NCI-H1417 (cell line): Measurements from ENCODE around the gene ARHGEF16.

Source experiments
- DNase-seq, 3 experiments: peaks; one replicate each; lab custom pipeline; 2025; lab: John Stamatoyannopoulos, UW

The ARHGEF16 gene

DNA sequence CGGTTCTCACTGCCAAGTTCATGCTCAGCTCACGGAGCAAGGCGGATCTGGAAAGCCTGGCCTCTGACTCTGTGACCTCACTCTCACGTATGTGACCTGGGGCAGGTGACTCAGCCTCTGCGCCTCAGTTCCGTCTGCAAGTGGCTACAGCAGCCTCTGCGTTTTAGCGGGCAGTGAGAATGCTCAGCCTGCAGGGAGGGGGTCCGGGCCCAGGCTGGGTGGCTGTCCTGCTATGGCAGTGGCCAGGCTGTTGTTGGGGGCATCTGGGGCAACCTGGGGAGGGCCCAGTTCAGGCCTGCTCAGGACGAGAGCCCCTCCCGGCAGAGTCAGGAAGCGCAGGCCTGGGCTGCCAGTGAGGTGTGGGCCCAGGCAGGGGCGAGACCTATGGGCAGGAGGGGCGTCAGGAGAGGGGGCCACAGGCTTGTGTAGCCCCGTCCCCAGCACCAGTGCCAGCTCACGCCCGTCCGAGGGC, 27.9 kb downstream of the ARHGEF16 start:
- DNase-seq = no peak

GRCh38 chr1:3483380-3483779, 28.9 kb downstream of the ARHGEF16 start:
- DNase-seq = no peak

GRCh38 chr1:3483801-3484444, 29.5 kb downstream of the ARHGEF16 start:
- peak in 2 of 3 experiments; percentile 2 to 3 for DNase-seq

DNA sequence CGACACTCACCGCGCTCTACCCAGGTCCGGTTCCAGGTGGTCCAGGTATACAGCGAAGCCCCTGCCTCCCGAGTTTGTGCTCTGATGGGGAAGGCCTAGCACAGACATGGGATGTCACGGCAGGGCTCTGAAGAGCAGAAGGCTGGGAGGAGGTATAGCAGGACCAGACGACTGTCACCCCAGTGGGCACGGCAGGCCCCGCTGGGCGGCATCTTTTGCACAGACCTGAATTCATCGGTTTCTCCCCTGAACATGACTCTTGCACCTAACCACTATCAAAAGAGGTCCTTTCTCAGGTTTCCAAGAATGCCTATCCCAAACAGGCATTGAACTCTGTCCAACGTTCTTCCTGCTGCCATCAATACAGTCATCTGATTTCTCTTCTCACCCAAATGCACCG, 30.6 kb downstream of the ARHGEF16 start:
- DNase-seq = no peak

DNA sequence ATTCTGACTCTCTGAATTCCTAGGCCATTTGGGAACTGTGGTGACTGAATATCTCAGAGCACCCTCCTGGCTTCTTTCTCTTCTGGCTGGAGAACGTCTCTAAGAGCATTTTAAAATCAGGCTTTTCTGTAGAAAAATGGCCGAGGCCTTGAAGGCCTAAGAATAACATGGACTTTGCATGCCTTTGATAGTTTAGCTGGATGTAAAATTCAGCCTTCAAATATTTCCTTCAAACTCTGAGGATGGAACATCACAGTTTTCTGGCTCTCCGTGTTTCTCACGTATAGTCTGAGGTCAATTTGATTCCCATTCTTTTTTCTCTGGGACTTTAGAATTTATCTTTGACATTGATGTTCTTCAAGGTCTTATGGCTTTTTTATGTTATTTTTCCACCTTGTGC, 34.0 kb downstream of the ARHGEF16 start:
- no peak for DNase-seq

DNA sequence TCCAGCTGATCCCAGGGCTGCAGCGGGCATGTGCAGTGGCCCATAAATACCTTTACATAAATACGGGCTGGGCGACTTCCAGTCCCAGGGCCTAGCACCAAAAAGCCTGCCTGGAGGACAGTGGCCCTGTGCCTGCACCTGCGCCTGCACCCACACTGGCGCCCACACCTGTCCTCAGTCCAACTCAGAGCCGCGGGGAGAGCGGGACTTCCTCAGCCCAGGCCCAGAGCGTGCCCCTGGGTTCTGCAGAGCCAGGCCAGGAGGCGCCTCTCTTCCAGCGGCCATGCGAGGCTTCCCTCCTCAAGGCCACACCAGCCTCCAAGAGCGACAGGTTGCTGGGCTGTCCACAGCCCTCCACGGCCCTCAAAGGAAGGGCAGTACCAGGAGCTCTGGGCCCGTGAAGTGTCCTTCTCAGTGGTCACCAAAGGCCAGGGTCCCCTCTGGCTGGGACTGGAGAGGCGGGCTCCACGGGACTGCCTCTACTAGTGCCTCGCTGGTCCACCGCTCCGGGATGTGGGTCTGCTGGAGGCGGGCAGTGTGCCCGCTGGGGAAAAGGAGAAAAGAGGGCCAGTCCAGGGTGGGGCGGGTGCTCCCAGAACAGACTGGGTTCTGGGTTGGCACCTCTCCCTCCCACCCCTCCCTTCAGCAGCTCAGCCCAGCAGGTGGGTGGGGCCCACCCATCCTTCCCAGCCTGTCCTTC, 35.7 kb downstream of the ARHGEF16 start:
- no peak for DNase-seq

GRCh38 chr1:3491291-3492246, 37.1 kb downstream of the ARHGEF16 start:
- DNase-seq = peak; percentile 16 to 72 (median 46)

GRCh38 chr1:3492545-3493246, 38.2 kb downstream of the ARHGEF16 start:
- DNase-seq = peak in 1 of 3 experiments; percentile 4

- DNase-seq = peak in 2 of 3 experiments; percentile 81 to 88
Observed at GRCh38 chr1:3494321-3495308, 40.1 kb downstream of the ARHGEF16 start.

- DNase-seq = no peak
Observed at GRCh38 chr1:3495776-3496745, 41.6 kb downstream of the ARHGEF16 start.

DNA sequence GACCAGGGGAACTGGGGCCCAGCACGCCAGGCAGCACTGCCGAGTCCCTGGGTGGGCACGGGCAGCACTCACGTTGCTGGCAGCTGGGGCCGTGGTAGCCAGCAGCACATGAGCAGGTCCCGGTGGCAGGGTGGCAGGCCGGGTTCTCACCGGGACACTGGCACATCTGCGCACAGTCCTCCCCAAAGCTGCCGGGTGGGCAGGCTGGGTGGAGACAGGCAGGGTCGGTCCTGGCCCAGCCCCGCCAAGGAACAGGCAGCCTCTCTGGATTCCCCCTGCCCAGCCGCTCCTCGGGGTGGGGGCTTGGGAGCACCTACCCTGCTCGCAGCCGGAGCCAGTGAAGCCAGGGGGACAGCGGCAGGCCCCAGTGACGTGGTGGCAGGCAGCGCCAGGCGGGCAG, 42.5 kb downstream of the ARHGEF16 start:
- no peak for DNase-seq

DNA sequence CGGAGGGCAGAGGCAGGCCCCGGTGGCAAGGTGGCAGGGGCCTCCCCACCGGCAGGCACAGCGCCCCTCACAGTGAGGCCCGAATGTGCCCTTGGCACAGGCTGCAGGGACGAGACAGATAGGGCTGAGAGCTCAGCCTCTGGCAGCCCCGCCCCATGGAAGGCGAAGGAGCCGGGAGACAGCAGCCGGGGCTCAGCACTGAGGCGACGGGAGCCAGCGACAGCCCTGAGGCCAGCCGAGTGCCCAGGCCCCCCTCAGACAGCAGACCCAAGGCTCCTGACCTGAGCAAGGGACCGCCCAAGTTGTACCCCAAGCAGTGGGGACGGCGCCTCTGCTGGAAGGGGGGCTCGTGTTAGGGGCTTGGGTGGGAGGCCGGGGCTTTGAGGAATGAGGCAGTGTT, 43.1 kb downstream of the ARHGEF16 start:
- DNase-seq = no peak

DNA sequence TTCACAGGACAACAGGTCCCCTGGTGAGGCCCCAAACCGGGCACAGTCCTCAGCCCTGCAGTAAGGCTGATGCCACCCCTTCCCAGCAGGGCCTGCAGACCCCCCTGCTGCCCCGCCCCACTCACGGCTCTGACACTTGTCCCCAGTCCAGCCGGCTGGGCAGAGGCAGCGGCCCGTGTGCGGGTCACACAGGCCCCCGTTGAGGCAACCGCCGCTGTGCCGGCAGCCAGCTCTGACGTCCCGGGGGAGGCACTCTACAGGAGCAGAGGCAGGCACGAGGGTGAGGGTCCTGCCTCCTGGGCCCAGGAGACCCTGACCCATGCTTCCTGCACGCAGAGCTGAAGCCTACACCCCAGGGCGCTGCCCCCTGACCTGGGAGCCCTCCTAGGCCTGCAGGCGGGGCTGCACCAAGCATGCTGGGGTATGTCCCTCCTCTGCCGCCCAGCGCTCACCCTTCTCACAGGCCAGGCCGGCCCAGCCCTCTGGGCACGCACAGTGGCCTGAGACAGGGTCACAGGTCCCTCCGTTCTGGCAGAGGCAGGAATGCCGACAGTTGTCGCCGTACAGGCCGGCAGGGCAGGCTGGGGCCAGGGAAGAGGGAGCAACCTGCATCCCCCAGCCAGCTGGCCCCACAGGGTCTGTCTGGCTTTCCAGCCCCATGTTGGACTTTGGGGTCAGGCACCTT, 43.9 kb downstream of the ARHGEF16 start:
- DNase-seq = no peak

GRCh38 chr1:3498986-3499385, 44.5 kb downstream of the ARHGEF16 start:
- no peak for DNase-seq

DNA sequence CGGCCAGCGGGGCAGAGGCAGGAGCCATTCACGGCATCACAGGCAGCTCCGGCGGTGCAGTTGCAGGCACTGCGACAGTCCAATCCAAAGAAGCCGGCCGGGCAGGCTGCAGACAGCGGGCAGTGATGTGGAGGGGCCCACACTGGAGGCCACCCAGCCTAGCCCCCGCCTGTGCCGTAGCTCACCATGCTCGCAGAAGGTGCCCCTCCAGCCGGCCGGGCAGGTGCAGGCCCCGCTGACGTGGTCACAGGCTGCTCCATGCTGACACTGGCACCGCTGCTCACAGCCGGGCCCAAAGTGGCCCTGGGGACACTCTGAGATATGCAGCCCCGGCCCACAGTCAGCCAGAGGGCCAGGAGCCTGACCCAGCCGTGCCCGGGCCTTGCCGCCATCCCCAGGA, 45.1 kb downstream of the ARHGEF16 start:
- no peak for DNase-seq

DNA sequence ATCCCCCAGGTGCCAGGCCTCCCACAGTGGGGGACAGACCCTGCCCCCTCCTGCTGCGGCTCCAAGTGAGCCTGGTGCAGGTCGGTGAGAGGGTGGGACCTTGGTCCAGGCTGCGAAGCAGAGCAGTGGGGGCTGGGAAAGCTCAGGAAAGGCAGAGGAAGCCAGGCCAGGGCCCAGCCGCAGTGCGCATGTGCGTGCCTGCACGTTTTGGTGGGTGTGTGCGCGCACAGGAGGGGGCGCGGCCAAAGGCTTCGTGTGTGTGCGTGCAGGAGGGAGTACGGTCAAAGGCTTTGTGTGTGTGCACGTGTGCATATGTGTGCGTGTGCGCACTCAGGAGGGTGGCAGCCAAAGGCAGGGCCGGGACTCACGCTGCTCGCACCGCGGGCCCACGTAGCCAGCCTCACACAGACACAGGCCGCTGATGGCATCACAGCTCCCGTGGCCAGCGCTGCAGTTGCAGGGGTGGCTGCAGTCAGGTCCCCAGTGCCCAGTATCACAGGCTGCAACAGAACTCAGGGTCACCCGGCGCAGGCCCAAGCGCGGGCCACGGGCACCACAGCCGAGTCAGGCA, 45.9 kb downstream of the ARHGEF16 start:
- DNase-seq = no peak

DNA sequence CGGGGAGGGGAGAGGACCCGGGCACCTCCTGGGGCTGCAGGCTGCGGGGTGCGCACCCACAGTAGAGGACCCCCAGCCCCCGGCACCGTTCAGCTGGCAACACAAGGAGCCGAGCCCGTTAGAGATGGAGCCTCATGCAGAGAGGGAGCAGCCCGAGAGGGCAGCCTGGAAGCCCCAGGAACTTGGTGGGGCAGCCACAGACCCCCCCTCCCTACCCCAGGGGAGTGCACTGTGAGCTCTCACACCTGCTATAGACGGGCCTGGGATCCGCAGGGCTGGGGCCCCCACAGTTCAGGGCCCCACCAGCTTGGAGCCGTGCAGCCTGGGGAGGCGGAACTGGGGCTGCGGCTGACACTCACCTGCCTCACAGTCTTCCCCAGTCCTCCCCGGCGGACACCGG, 47.0 kb downstream of the ARHGEF16 start:
- no peak for DNase-seq

- DNase-seq = peak in 2 of 3 experiments; percentile 9 to 23
Observed at GRCh38 chr1:3501856-3502640, 47.6 kb downstream of the ARHGEF16 start.
